Measurements from ENCODE around the gene NPBWR2. TPM values are rescaled to one million over a fixed set of nuclear protein-coding genes. Genes with fewer than 3 reads are reported as not detected.

NPBWR2 gene
- total and polyA plus RNA-seq, 3 donors from 2014 or later = 0.19 TPM; not detected in 2

- no peak overlapping the region for H3K4me3 ChIP-seq
- H3K4me1 ChIP-seq = peaks cover 5% of the 10 kb centered on the region
- no peak overlapping the region for H3K27ac ChIP-seq
- TF ChIP-seq CTCF (IDR thresholded peaks at IDR 0.05) = no peak
- TF ChIP-seq POLR2A (IDR thresholded peaks at IDR 0.05) = no peak
- no peak for DNase-seq
- H3K9me3 ChIP-seq = no peaks in the 10 kb centered on the region
- no peaks in the 10 kb centered on the region for H3K36me3 ChIP-seq (ENCODE audit: low read depth, missing control alignments)
- intact Hi-C loops (cut with DNase I; ENCODE audit: low total_unique reads) = no loop called here
- 84 to 95% methylated on average over 8 to 19 of the region's 21 CpGs for WGBS, 2 donors
- H3K27me3 ChIP-seq = no peaks in the 10 kb centered on the region
Observed at GRCh38 chr20:64099086-64099786, 8.1 kb downstream of the NPBWR2 start.

- peaks cover 5% of the 10 kb centered on the region for H3K4me1 ChIP-seq
- intact Hi-C loops (cut with DNase I; ENCODE audit: low total_unique reads) = no loop called here
Observed at GRCh38 chr20:64098471-64099013, 8.8 kb downstream of the NPBWR2 start.

GRCh38 chr20:64096535-64096934 is 10.8 kb downstream of the NPBWR2 start:
- H3K36me3 ChIP-seq (ENCODE audit: low read depth, missing control alignments) = no peaks in the 10 kb centered on the region
- H3K4me3 ChIP-seq = no peak overlapping the region
- H3K27ac ChIP-seq = no peak overlapping the region
- WGBS, 2 donors = 85 to 91% methylated on average over 6 of the region's 6 CpGs
- intact Hi-C loops (cut with DNase I; ENCODE audit: low total_unique reads) = no loop called here
- no peaks in the 10 kb centered on the region for H3K4me1 ChIP-seq
- TF ChIP-seq POLR2A (IDR thresholded peaks at IDR 0.05) = no peak
- no peak for TF ChIP-seq CTCF (IDR thresholded peaks at IDR 0.05)
- H3K27me3 ChIP-seq = no peaks in the 10 kb centered on the region
- no peak for DNase-seq
- H3K9me3 ChIP-seq = no peaks in the 10 kb centered on the region

More at GRCh38 chr20:64098471-64099013, 8.8 kb downstream of the NPBWR2 start:
- no peak overlapping the region for H3K4me3 ChIP-seq
- H3K9me3 ChIP-seq = no peaks in the 10 kb centered on the region
- no peak for TF ChIP-seq POLR2A (IDR thresholded peaks at IDR 0.05)
- TF ChIP-seq CTCF (IDR thresholded peaks at IDR 0.05) = no peak
- H3K36me3 ChIP-seq (ENCODE audit: low read depth, missing control alignments) = no peaks in the 10 kb centered on the region
- DNase-seq = no peak
- H3K27ac ChIP-seq = no peak overlapping the region
- WGBS, 2 donors = 92 to 95% methylated on average over 18 to 28 of the region's 28 CpGs
- H3K27me3 ChIP-seq = no peaks in the 10 kb centered on the region

GRCh38 chr20:64095927-64096326 is 11.4 kb downstream of the NPBWR2 start:
- WGBS, 2 donors = 93 to 94% methylated on average over 11 of the region's 11 CpGs
- no peaks in the 10 kb centered on the region for H3K36me3 ChIP-seq (ENCODE audit: low read depth, missing control alignments)
- H3K27me3 ChIP-seq = no peaks in the 10 kb centered on the region
- intact Hi-C loops (cut with DNase I; ENCODE audit: low total_unique reads) = no loop called here
- TF ChIP-seq POLR2A (IDR thresholded peaks at IDR 0.05) = no peak
- no peak for TF ChIP-seq CTCF (IDR thresholded peaks at IDR 0.05)
- no peak overlapping the region for H3K27ac ChIP-seq
- H3K9me3 ChIP-seq = no peaks in the 10 kb centered on the region
- H3K4me1 ChIP-seq = no peaks in the 10 kb centered on the region
- no peak overlapping the region for H3K4me3 ChIP-seq
- no peak for DNase-seq

GRCh38 chr20:64095455-64095854 is 11.9 kb downstream of the NPBWR2 start:
- intact Hi-C loops (cut with DNase I; ENCODE audit: low total_unique reads) = no loop called here
- Histone ChIP-seq H3K27me3 (no peaks in the 10 kb centered on the region), H3K36me3 (ENCODE audit: low read depth, missing control alignments) (no peaks in the 10 kb centered on the region), H3K4me1 (no peaks in the 10 kb centered on the region), H3K9me3 (no peaks in the 10 kb centered on the region), H3K4me3 (no peak overlapping the region), H3K27ac (no peak overlapping the region)
- 83 to 87% methylated on average over 4 of the region's 4 CpGs for WGBS, 2 donors
- TF ChIP-seq CTCF (IDR thresholded peaks at IDR 0.05) (no peak), POLR2A (IDR thresholded peaks at IDR 0.05) (no peak)
- DNase-seq = no peak
